T-helper 9 cell (primary cell): ENCODE results near the gene CALML4.
A peak's percentile ranks its signal among the peaks of the same experiment; 100 is the strongest.
"Not testable (repeated sequence)": the region's sequence is repeated elsewhere in the genome, so short reads cannot be mapped to it uniquely, and the experiment has no call there.

Source experiments
- DNase-seq: peaks from one replicate; pipeline ENCODE4 v3.0.0-alpha.2; 2020
- total RNA-seq, 2 donors: gene quantifications; one replicate each; lab custom pipeline; 2026; lab: John Stamatoyannopoulos, UW

Gene CALML4, protein sequence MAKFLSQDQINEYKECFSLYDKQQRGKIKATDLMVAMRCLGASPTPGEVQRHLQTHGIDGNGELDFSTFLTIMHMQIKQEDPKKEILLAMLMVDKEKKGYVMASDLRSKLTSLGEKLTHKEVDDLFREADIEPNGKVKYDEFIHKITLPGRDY
- 0.24 to 0.35 reads per million in 2 donors for total RNA-seq

DNA sequence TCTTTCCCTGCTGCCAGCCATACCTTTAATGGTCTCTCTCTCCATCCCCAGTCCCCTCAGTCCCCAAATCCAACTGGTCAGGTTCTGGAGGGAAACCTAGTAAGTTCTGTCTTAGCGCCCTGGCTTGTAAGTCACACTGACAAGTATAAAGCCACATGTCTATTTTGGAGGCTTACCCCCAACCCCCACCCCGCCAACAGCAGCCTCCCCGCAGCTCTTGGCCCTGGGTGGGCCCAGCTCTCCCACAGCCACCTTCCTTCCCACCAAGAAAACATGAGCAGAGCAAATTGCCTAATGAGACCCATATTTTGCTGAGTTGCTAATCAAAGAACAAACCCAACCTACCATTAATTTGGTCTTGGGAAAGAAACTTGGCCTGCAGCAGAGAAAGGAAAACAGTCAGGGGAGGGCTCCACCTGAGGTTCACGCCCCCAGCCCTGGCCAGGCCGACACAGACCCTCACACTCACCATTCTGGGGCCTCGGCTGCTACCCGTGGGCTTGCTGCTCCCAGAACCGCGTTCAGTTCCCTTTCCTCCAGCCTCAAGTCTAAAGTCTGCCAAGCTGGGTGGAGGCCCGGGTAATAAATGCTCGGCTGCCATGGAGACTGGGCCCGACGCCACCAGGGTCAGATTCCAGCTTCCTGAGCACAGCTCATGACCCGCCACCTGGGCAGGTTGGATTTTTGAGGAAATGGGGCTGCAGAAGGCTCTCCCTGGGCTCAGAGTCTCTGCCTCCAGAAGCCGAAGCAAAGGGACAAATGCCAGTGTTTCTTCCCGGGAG is at the start of gene CALML4:
Gene CALML4 (minus strand): TSS at position 557 of the 782 bp plus-strand sequence. CDS start 85 bp downstream, at position 472.
- DNase-seq = no peak

DNA sequence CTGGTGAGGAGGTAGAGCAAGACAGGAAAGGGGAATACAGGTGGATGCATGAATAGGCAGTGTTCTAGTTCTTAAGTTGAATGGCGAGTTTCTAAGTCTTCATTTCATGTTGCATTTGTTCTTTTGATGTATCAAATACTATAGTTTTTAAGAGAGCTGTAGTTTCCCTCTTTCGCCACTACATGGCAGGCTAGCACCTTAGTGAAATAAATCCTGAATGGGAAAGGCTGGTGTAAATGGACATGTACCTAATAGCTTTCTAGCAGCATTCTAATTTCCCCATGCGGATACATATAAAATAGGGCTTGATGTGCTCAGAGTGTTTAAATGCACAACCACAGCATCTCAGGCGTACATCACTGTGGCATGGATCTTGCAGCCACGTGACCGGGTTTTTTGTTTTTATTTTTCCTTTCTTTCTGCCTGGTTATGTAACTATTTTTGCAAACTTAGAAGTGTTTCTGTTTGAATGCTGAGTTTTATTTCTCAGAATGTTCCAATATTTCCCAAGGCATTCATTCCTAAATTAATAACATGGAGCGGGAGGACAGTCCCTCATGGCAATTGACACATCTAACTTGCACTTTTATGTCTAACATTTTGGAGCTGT is 47.9 kb upstream of the CALML4 start:
- no peak for DNase-seq

DNA sequence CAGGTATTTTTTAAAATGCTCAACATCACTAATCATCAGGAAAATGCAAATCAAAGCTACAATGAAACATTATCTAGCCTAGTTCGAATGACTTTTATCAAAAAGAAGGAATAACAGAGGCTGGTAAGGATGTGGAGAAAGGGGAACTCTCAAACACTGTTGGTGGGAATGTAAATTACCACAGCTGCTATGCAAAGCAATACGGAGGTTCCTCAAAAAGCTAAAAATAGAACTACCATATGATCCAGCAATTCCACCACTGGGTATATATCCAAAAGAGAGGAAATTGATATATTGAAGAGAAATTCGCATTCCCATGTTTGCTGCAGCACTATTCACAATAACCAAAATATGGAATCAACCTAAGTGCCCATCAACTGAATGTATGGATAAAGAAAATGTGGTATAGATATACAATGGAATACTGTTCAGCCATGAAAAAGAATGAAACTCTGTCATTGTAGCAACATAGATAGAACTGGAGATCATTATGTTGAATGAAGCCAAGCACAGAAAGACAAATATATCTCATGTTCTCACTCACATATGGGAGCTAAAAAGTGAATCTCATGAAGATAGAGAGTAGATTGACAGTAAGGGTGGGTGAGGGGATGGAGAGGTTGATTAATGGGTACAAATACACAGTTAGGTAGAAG is 44.1 kb upstream of the CALML4 start:
- no peak for DNase-seq

DNA sequence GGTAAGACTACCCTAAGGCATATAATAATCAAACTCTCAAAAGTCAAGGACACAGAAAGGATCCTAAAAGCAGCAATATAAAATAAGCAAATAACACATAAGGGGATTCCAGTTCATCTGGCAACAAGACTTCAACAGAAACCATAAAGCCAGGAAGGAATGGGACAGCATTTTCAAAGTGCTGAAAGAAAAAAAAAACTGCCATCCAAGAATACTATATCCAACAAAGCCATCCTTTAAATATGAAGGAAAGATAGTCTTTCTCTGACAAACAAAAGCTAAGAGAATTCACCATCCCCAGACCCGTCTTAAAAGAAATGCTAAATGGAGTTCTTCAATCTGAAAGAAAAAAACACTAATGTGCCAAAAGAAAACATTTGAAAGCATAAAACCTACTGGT is 39.1 kb upstream of the CALML4 start:
- no peak for DNase-seq

DNA sequence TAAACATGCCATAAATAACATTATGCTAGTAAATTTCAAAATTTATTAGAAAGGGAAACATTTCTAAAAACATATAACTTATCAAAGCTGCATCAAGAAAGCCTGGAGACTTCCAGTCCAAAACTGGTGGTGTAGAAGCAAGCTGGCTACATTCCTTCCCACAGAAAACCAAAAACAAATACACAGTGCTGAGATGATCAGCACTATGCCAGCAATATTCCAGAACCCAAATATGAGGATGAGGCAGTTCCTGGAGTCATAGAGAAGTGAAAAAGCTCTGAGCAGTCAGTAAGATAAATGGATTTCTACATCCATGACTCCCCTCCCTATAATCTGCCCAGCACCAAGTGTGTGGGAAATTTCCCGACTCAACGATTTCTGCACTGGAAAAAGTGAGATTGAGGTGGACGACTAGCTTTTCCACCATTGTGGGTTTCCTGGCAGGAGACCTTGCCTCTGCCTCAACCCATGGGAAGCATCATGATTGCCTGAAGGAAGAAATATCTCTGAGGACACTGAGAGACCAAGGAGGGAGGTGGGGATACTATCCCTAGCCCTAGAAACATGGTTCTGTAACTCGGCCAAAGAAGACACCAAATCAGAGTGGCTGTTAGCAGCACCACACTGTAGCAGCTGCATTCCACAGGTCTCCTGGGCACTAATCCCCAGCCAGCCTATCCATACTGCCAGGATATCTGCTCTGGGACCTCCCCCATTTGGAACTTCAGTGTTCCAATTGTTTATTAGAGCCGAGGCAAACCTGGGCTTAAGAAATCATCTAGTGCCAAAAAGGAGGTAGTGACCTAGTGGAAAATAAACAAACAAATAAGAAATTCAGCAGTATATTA is 36.2 kb upstream of the CALML4 start:
- no peak for DNase-seq

DNA sequence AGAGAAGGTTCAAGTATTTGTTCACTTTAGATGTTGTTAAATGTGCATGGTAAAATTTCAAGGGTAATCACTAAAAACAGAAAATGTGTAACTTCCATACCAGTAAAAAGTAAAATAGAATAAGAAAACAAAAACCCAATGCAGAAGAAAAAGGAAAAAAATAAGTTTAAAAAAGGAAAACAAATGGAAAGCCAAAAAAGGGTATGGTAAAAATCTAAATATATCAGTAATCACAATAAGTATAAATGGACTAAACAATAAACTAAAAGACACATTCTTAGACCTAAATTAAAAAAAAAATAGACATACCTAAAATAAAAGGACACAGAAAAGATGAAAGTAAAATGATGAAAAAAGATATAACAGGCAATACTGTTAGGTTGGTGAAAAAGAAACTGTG is 33.9 kb upstream of the CALML4 start:
- DNase-seq = no peak

DNA sequence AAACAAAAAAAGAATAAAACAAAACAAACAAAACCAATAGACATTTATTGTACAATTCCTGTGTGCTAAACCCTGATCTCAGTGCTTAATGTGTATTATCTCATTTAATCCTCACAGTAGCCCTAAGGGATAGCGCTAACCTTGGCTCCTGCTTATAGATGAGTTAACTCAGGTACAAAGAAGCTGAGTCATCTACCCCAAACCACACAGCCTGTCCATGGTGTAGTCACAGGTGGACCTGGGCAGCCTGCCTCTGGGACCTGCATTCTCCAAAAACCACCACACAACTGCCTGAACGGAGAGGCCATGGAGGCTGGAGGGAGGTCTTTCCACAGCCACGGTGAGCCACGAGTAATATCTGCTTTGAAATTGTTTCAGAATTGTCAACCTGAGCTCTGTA is 29.9 kb upstream of the CALML4 start:
- no peak for DNase-seq

DNA sequence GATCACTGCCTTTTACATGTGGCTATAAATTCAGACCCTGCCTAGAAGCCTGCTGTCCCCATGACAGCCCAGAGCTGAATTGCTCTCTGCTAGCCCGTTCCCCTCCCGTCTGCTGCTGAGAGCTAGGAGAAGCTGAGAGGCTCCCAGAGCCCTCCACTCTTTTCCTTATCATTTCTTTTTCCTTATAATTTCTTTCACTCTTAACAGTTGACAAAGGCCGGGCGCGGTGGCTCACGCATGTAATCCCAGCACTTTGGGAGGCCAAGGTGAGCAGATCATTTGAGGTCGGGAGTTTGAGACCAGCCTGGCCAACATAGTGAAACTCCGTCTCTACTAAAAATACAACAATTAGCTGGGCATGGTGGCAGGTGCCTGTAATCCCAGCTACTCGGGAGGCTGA is 29.4 kb upstream of the CALML4 start:
- DNase-seq = not testable (repeated sequence)

DNA sequence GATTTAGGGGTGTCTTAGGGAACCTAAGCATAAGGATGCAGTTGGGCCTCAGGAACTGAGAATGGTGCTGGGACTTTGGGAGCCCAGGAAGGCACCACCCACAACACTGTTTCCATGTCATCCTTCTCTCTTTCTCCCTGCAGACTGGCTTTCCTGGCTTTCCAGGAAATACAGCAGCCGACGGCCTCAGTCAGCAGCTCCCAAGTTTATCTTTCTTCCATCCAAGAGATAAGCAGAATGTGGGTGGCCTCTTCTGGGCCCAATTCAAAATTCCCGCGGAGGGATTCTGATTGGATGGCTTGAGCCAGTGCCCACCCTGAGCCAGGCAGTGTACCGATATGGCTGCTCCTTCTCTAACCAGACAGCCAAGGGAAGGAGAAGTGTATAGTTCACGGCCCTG is 28.9 kb upstream of the CALML4 start:
- DNase-seq = no peak

DNA sequence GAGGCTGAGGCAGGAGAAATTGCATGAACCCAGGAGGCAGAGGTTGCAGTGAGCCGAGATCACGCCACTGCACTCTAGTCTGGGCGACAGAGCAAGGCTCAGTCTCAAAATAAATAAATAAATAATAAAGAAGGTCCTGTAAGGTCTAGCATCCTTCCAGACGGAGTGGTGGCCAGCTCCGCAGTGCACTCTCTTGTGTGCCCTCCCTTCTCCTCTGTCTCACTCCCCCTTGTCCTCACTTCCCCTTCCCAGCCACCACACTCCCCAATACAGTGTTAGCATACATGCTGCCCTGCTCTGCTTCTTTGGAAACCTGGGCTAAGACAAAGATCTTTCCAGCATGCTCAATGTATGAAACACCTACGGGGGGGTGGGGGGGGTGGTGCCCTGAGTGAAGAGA is 27.8 kb upstream of the CALML4 start:
- DNase-seq = no peak

DNA sequence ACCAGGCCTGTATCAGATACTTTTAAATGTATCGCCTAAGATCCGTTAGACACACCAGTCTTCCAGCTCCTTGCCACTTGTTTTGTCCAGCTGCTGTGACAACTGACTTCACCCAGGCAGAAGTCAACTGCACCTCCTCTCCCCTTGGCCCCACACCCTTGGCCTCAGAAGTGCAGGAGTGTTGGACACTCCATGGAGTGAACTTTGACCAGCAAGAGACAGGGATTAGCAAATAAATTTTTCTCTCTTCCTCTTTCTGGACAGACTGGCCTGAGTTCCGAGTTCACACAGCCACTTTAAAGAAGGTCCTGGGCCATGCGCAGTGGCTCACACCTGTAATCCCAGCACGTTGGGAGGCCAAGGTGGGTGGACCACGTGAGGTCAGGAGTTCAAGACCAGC is 27.3 kb upstream of the CALML4 start:
- no peak for DNase-seq

DNA sequence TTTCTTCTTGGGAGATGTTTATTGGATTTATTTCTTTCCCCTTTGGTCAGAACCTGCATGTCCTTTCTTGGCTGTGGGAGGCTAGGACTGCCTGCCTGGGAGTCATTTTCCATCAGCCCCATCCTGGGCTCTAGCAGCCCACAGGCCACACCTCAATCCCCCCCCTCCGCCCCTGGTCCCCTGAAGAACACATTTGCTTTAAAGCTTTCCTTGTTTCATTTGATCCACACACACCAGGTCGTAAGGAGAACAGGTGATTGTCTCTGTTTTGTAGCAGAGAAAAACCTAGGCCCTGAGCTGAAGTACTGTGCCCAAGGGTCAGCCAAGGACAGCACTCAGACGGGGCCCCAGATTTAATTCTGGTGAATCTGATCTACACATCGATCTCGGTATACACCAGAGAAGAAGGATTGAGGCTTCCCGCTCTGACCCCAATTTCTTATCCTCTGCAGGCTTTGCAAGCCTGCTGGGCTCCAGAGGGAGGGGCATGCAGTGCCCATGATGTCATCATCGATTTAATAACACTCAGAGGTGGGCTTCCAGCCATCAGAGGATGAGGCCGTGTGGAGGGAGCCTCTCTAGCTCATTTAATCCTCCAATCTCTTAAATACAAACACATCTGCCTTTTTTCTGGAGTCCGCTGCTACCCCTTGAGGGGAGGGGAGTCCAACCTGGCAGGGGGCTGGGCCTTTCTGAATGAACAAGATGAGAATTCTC is 26.1 kb upstream of the CALML4 start:
- DNase-seq = no peak

DNA sequence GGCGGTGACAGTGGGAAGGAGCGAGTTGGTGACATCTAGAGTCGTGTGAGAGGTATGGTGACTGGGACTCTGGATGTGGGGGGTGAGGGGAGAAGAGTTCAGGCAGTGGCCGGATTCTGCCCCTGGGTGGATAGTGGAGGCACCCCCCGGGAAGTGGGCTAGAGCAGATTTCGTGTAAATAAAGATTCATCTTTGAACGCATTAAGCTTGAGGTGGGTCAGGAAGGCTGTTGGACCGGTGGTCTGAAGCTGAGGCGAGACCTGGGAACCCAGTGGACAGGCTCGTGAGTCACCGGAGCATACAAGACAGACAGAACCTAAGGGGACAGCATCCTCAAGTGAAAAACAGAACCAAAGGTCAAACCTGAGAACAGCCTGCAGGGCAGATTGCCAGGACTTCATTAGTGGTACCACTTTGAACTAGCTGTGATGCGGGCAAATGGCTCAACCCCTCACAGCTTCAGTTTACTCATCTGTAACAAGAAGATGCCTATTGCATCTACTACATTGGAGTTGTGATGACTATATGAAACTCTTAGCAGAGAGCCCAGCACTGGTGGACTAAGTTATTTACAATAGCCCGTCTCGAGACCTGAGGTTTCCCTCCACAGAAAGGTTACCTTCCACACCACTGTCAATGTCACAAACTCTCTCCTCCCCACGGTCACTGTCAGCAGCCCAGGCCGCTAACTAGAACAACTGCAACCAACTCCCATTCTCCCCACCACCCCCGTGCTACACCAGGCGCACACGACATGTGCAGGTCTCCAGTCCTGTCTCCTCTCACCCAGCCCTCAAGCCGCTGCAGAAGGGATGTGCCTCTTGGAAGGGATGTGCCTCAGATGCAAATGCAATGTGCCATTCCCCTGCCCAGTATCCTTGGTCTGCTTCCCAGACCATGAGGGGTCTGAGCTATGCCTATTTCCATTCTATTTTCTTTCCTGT is 25.3 kb upstream of the CALML4 start:
- no peak for DNase-seq

DNA sequence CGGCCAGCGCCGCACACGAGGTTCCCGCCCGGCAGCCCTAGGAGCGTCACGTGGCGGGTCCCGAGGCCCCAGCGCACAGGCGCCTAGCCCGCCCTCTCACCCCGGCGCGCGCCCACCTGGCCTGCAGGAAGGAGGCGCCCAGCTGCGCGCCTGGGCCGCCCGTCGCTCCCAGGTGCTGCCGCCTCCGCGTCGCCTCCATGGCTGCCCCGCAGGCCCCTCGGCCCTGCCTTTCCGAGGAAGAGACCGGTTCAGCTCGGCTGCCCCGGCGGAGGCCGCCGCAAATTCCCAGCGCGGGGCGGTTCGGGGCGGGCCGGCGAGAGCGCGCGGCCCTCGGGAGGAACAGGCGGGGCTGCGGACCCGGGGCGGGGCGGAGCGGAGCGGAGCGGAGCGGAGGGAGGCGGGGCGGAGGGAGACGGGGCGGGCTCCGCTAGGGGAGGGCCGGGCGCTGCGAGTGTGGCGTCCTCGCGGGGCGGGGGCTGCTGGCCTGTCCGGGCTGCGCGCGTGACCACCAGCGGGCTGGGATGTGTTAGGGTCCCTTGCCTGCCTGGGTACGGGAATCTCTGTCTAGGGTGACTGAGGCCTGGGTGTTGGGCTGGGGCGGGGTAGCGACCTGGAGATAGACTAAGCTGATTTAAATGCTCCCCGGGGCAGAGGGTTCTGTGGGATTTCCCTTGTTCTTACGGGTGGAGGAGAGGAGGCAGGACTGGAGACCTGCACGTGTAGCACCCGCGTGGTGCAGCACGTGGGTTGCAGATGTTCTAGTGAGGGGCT is 24.4 kb upstream of the CALML4 start, which contains the start of gene CLN6:
Gene CLN6 (minus strand): TSS at position 343 of the 771 bp plus-strand sequence. CDS start 144 bp downstream, at position 199.
- peak; percentile 71 for DNase-seq

DNA sequence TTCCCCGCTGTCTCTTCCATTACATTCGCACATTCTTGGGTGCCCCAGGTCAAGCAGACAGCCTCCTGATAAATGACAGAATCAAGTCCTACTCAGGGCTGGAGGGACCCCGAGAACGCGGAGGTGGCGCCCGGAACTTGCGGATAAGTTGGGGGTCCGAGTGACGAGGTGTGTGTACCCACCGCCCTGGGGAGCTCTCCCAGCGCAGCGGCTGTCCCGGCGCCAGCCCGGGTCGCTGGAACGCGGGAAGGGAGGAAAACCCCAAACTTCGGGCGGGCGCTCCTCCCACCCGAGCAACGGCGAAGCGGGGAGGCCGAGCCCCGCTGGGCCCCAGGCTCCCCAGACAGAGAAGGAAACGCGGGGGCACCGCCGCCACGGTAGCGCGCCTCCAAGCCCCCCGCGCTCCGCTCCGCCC is 23.8 kb upstream of the CALML4 start:
- DNase-seq = no peak

DNA sequence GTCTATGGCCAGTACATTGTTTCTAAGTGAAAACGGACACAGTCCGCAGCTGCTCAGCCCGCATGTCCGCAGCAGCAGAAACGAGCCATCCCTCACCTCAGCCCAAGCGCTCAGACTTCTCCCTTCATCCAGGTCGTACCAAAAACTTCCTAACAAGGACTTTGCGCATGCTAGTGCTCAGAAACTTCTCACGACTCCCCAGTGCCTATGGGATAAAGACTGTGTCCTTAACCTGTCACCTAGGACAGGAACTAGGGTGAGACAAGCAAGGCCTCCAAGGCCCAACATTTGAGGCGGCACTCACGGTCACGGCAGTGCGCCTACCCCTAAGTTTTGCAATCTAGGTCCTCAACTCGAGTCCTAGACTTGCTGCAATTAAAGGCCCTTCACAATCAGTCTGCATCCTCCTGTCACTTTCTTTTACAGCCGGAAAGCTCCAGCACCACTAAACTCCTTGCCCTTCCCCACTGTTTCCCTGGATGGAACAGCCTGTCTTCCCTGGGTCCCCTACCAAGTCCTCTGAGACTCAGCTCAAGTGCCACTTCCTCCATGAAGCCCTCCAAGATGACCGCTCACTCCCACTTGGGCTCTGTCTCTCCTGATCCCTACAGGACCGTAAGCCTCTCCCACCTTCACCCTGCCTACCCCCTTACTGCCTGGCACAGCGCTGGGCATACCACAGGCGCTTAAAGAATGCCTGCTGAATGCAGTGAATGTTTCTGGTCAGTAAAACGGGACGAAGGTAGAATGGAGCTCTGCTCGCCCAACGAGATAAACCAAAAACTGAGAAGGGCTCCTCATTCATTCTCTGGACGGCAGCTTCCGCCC is 23.2 kb upstream of the CALML4 start:
- no peak for DNase-seq

DNA sequence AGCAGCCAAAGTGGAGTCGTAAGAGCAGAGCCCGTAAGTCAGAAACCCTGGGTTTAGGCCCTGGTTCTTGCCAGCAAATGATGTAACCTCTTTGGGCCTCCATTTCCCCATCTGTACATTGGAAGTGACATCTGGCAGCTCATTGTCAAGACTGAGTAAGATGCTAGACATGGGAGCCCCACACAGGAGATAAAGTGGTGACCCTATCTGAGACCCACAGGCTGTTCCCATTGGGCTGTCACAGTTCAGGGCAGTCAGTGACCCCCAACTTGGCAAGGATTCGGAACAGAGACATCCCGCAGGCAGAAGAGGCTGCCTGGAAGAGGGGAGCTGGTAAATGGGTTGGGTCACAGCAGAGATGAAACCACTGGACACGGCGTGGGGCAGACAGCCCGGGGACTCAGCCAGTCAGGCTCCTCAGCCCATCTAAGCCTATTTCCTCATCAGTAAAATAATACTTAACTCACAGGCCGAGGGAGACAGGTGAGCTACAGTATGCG is 22.6 kb upstream of the CALML4 start:
- DNase-seq = no peak

DNA sequence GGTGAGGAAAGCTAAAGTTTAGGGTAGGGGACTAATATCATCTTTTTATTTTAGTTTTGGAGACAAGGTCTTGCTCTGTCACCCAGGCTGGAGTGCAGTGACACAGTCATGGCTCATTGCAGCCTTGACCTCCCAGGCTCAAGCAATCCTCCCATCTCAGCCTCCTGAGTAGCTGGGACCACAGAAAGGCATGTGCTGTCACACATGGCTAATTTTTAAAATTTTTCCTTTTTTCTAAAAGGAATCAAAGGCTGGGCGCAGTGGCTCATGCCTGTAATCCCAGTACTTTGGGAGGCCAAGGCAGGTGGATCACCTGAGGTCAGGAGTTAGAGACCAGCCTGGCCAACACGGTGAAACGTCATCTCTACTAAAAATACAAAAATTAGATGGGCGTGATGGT is 20.3 kb upstream of the CALML4 start:
- DNase-seq = not testable (repeated sequence)
